AG04449 (cell line): ENCODE results near the gene SIGLEC5.

Source experiments
- CTCF ChIA-PET: fragments of 350-600 bp; formaldehyde crosslinking; extraction: SDS; loops from one replicate; lab custom pipeline; 2021; ENCODE audit warnings: antibody characterized with exemption; lab: Yijun Ruan, JAX
- POLR2A ChIA-PET: fragments of 400-600, 350-600 bp; formaldehyde crosslinking; extraction: SDS; loops from one replicate; lab custom pipeline; 2020; ENCODE audit warnings: antibody characterized with exemption, inconsistent platforms; lab: Yijun Ruan, JAX
- DNase-seq: peaks from one replicate; pipeline ENCODE4 v3.0.0-alpha.2; 2010; ENCODE audit warnings: low read depth, low spot score
- H3K4me3 ChIP-seq: 2 replicates; pipeline ENCODE4 v1.5.1; 2011; ENCODE audit warnings: low read depth, mild to moderate bottlenecking, control low read depth, low read length
- TF ChIP-seq, protein P1 (sequence below): IDR thresholded peaks from one replicate; pipeline ENCODE4 v1.5.1; 2011; ENCODE audit warnings: mild to moderate bottlenecking, moderate library complexity, low read length, control low read depth, inconsistent platforms; ENCODE audit not compliant: insufficient read depth; ENCODE audit errors: missing control alignments

The SIGLEC5 gene

DNA sequence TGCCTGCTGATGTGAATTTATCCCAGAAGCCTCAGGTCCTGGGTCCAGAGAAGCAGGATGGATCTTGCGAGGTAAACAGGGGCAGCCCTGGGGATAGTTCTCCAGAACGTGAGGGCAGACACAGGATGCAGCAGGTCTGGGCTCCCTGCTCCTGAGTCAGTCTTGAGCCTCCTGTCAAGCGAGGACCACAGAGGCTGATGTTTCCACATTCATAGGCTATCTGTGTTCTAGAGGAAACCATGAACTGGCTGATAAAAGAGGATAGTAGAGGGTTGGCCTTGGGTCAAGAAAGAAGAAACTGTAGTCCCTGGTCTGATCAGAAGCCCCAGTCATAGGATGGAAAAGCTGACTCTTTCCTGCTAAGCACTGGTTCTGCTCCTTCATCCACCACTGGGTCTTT lies 56.9 kb downstream of the SIGLEC5 start:
- TF ChIP-seq, protein P1, sequence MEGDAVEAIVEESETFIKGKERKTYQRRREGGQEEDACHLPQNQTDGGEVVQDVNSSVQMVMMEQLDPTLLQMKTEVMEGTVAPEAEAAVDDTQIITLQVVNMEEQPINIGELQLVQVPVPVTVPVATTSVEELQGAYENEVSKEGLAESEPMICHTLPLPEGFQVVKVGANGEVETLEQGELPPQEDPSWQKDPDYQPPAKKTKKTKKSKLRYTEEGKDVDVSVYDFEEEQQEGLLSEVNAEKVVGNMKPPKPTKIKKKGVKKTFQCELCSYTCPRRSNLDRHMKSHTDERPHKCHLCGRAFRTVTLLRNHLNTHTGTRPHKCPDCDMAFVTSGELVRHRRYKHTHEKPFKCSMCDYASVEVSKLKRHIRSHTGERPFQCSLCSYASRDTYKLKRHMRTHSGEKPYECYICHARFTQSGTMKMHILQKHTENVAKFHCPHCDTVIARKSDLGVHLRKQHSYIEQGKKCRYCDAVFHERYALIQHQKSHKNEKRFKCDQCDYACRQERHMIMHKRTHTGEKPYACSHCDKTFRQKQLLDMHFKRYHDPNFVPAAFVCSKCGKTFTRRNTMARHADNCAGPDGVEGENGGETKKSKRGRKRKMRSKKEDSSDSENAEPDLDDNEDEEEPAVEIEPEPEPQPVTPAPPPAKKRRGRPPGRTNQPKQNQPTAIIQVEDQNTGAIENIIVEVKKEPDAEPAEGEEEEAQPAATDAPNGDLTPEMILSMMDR = no peak
- DNase-seq = no peak
- ChIA-PET POLR2A (no interaction called here), CTCF (no interaction called here)
- H3K4me3 ChIP-seq = peak overlapping the region; percentile 15; the same call in 1 of the 2 replicates

DNA sequence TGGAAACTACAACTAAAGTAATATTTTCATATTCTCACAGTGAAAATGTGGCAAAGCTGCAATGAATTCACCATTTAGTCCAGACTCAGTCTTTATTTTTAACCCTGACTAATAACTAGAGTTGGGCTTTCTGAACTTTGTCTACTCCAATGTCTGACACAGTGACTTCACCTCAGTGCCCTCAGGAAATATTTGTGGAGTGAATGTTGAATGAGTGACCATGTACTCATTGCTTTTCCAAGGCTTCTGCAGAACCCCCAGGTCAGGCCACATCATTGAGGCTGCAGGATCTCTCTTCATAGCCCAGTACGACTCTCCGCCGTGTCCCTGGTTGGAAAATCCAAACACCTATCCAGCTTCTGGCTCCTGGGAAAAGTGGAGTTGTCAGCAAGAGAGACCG lies 57.3 kb downstream of the SIGLEC5 start:
- ChIA-PET POLR2A (interaction anchor here (0.5 to 1.8 kb wide), 2 partner anchors 77 to 118 kb away, joined by 3 to 6 read pairs; no protein-coding TSS in a partner anchor), CTCF (no interaction called here)
- peak; percentile 10 for DNase-seq
- no peak overlapping the region for H3K4me3 ChIP-seq
- TF ChIP-seq, protein P1 = no peak

- TF ChIP-seq, protein P1 = no peak
- DNase-seq = no peak
- peak overlapping the region; percentile 72 for H3K4me3 ChIP-seq
- CTCF ChIA-PET = interaction anchor here (1.2 kb wide), 1 partner anchor 84 kb away, joined by 3 read pairs; no protein-coding TSS in a partner anchor
- POLR2A ChIA-PET = interaction anchor here (0.5 to 1.8 kb wide), 2 partner anchors 76 to 118 kb away, joined by 3 to 6 read pairs; no protein-coding TSS in a partner anchor
Measured at GRCh38 chr19:51572410-51572809, 57.8 kb downstream of the SIGLEC5 start.

DNA sequence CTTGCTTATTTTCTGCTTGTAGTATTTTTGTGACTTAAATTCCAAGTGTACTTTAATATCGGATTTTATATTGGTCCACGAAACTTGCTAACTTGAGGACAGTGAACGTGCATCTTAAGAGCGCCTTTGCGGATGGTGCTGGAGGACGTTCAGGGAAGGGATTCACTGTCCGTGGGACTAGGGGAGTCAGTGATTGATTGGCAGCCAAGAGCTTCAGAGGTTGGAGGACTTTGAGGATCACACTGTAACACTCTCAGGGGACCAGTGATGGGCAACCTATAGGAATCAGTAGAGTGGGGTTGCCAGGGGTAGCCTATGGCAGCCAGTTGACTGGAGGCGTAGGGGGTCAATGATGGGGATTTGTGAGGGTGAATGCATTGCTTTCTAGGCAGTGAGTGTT lies 58.6 kb downstream of the SIGLEC5 start:
- TF ChIP-seq, protein P1 = no peak
- DNase-seq = no peak
- ChIA-PET POLR2A (interaction anchor here (1.1 to 1.8 kb wide), 2 partner anchors 117 to 119 kb away, joined by 5 to 6 read pairs; no protein-coding TSS in a partner anchor), CTCF (interaction anchor here (1.0 to 1.8 kb wide), 3 partner anchors 57 to 88 kb away, joined by 3 to 4 read pairs (median 3); no protein-coding TSS in a partner anchor)
- H3K4me3 ChIP-seq = peak overlapping the region; percentile 72

DNA sequence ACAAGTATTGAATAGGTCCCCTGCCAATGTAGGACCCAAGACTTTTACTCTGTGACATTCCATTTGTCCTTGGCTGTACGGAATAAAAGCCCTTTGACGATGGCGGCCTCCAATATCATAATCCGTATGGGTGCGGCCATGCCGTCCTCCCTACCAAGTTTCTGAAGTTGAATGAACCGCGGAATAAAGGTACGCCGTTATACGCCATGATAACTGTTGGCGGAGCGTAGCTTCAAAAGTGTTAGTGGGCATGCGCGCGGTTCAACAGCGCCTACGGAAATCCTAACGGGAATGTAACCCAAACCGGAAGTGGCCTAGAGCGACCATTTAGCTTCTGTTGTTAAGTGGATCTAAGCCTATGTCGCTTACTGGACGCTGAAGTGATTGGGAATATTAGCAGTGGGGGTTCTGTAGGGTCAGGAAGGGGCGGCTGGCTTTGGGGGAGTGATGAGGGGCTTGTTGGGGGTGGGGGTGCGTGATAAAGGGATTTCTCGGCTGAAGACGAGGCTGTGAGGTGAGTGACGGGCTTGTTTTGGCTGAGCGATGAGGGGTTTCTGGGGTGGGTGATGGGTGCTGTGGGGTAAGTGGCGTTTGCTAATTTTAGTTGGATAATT lies 59.1 kb downstream of the SIGLEC5 start, which contains the start of gene ZNF175:
Gene ZNF175, plus strand, starts transcription at position 322 of the 614 bp plus-strand sequence. CDS start 2,047 bp downstream, outside the sequence.
- H3K4me3 ChIP-seq = peak within 1 kb of the TSS; percentile 72
- peak; percentile 74 for DNase-seq
- TF ChIP-seq, protein P1 = no peak
- ChIA-PET CTCF (interaction anchor here (1.0 to 1.8 kb wide), 3 partner anchors 57 to 88 kb away, joined by 3 to 4 read pairs (median 3); no protein-coding TSS in a partner anchor), POLR2A (interaction anchor here (0.6 to 1.8 kb wide), 5 partner anchors 89 to 203 kb away, joined by 4 to 6 read pairs (median 5); no protein-coding TSS in a partner anchor)

DNA sequence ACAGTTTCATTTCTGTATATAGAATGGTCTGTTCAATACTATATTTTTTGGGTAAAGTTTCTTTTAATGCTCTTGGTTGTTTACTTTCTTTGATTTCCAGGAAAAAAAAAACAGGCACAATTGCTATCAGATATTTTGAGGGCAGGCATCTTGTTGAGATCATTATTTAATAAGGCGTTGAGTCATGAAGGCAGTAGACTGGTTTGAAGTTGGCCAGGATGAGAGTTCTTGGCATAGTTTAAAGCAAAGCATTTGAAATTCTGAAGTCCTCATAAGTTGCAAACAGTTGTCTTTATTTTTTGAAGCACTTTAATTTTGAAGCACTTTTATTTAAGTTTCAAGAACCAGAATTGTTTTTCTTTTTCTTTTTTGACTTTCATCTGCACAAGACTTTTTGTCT lies 61.7 kb downstream of the SIGLEC5 start:
- CTCF ChIA-PET = no interaction called here
- TF ChIP-seq, protein P1 = no peak
- POLR2A ChIA-PET = no interaction called here
- H3K4me3 ChIP-seq = no peak overlapping the region
- no peak for DNase-seq
